ENCODE results near the gene EMX2.

DNA sequence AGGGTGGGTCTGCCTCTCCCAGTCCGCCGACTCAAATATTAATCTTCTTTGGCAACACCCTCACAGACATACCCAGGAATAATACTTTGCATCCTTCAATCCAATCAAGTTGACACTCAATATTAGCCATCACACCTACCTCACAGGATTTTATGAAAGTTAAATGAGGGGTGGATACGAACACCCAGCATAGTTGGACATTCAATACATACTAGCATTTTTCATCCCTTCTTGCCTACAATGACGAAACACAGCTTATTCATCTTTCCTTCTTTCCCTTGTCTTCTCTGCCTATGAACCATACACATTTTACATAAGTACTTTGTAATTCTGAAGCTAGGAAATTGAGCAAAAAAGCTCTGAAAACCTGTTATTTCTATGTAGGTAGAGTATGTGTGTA, 48.5 kb downstream of the EMX2 start:
- TF ChIP-seq TARDBP (IDR thresholded peaks at IDR 0.05), result no peak
- TF ChIP-seq FOXA1 (IDR thresholded peaks at IDR 0.05), result no peak
- TF ChIP-seq ARNT (IDR thresholded peaks at IDR 0.05), result no peak
- no peak for TF ChIP-seq PKNOX1 (IDR thresholded peaks at IDR 0.05)
- TF ChIP-seq HDGF (IDR thresholded peaks at IDR 0.05; ENCODE audit: borderline replicate concordance), result no peak
- TF ChIP-seq FOXK2 (IDR thresholded peaks at IDR 0.05), result no peak
- TF ChIP-seq NFRKB (IDR thresholded peaks at IDR 0.05), result no peak
- TF ChIP-seq ZNF384 (IDR thresholded peaks at IDR 0.05), result no peak
- no peak for TF ChIP-seq BHLHE40 (IDR thresholded peaks at IDR 0.05; ENCODE audit: borderline replicate concordance)
- TF ChIP-seq FOXM1 (IDR thresholded peaks at IDR 0.05; ENCODE audit: borderline replicate concordance), result no peak
- no peak for TF ChIP-seq SP1 (IDR thresholded peaks at IDR 0.05)
- no peak for TF ChIP-seq ELF4 (IDR thresholded peaks at IDR 0.05)
- TF ChIP-seq CTBP1 (IDR thresholded peaks at IDR 0.05; ENCODE audit: borderline replicate concordance), result no peak
- no peak for TF ChIP-seq L3MBTL2 (conservative IDR thresholded peaks at IDR 0.05)

Data from HEK293T (cell line).